Endodermal cell (in vitro differentiated cells): ENCODE measurements around the gene CIAO2B. TPM values are rescaled to one million over a fixed set of nuclear protein-coding genes. Genes with fewer than 3 reads are reported as not detected.

Experiments
- DNase-seq: peaks from one replicate; pipeline ENCODE4 v3.0.0-alpha.2; 2017
- H3K27ac ChIP-seq: 2 replicates; pipeline ENCODE4 v1.5.1; 2013; ENCODE audit warnings: mild to moderate bottlenecking, low read depth, low read length, moderate library complexity
- H3K27me3 ChIP-seq: 2 replicates; pipeline ENCODE4 v1.6.1; 2013; ENCODE audit warnings: mild to moderate bottlenecking, low read length, moderate library complexity; ENCODE audit not compliant: insufficient read depth, control insufficient read depth, poor library complexity, severe bottlenecking
- H3K36me3 ChIP-seq: 2 replicates; pipeline ENCODE4 v1.7.0; 2013; ENCODE audit warnings: mild to moderate bottlenecking, low read length, moderate library complexity; ENCODE audit not compliant: control insufficient read depth, insufficient read depth
- H3K4me1 ChIP-seq: one replicate; pipeline ENCODE4 v1.7.0; 2013; ENCODE audit warnings: low read length; ENCODE audit not compliant: control insufficient read depth, insufficient read depth
- H3K4me3 ChIP-seq: 2 replicates; pipeline ENCODE4 v1.5.1; 2013; ENCODE audit warnings: mild to moderate bottlenecking, low read length, moderate library complexity
- H3K9ac ChIP-seq: 2 replicates; pipeline ENCODE4 v1.6.1; 2013; ENCODE audit warnings: mild to moderate bottlenecking, low read length, moderate library complexity; ENCODE audit not compliant: poor library complexity, severe bottlenecking; ENCODE audit errors: extremely low read depth
- H3K9me3 ChIP-seq: 2 replicates; pipeline ENCODE4 v1.6.1; 2013; ENCODE audit warnings: mild to moderate bottlenecking, low read length, moderate library complexity; ENCODE audit not compliant: control insufficient read depth
- H3K27ac Mint-ChIP-seq: 2 replicates; pipeline ENCODE4 v1.8.0; 2020; ENCODE audit warnings: mixed read lengths
- H3K27me3 Mint-ChIP-seq: 2 replicates; pipeline ENCODE4 v1.8.0; 2021; ENCODE audit warnings: mild to moderate bottlenecking, mixed read lengths; ENCODE audit not compliant: insufficient read depth
- H3K36me3 Mint-ChIP-seq: 2 replicates; pipeline ENCODE4 v1.8.0; 2020; ENCODE audit warnings: low read depth, mixed read lengths
- H3K4me1 Mint-ChIP-seq: 2 replicates; pipeline ENCODE4 v1.8.0; 2020; ENCODE audit warnings: mixed read lengths
- H3K4me3 Mint-ChIP-seq: 2 replicates; pipeline ENCODE4 v1.8.0; 2020; ENCODE audit warnings: mild to moderate bottlenecking, moderate library complexity, mixed read lengths
- H3K9me3 Mint-ChIP-seq: 2 replicates; pipeline ENCODE4 v1.8.0; 2020; ENCODE audit warnings: mild to moderate bottlenecking, mixed read lengths
- WGBS, 2 experiments: methylation state at CpG; one replicate each; pipeline versions ENCODE4 v1.1.5 to v1.1.7; 2013; ENCODE audit warnings: missing lambda C conversion rate in 2 of 2, mixed read lengths in 1 of 2; ENCODE audit not compliant: insufficient coverage in 1 of 2, insufficient read length in 1 of 2; 5-methylcytosine and 5-hydroxymethylcytosine counted together
- total RNA-seq, 2 donors: library from RNA; stranded (reverse); fragmentation: NEBNext Ultra II Directional in 1 of 2; extraction: Animal tissue kit (Norgen Biotek cat#: 25700) in 1 of 2; gene quantifications; 2 replicates in 1 of 2; 3 replicates in 1 of 2; pipeline ENCODE4 v1.2.1, GENCODE V29; 2021
- TF ChIP-seq, protein P1 (sequence below): fragments of 200-600 bp; sonication (generic); conservative IDR thresholded peaks from 2 replicates; pipeline ENCODE4 v1.5.0; 2021; ENCODE audit warnings: antibody characterized with exemption, mild to moderate bottlenecking

CIAO2B gene
- total RNA-seq, 2 donors from 2014 or later, result 70.2 to 87.7 TPM

DNA sequence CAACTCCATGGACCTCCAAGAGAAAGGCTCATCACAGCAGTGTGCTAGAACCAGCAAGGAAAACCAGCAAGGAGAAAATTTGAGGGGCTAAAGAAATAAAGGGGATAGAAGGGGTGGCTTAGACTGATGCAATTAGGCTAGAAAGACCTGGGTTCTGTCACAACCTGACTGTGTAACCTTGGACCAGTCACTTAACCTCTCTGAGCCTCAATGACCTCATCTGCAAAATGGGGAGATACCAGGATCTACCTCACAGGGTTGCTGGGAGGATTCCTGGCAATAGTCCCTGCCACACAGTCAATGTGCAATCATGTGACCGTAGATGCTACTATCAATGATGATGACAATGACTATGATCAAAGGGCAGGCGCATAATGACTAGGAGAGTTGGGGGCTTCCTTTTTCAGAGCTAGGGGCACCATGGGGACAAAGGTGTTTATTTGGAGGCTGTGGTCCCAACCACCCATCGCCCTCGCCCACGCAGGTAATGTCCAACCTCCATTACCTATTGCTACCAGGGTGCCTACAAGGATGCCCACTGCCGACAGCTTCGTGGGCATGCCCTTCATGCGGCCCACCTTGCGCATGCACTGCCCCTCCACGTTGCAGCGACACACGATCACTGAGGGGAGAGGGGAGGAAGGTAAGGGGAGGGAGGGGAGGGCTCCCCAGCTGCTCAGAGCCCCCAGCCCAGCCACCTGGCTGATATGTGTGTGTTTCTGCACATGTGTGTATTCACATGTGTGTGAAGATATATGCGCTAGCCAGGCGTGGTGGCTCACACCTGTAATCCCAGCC is 25.2 kb downstream of the CIAO2B start:
- Histone ChIP-seq H3K4me1 (no peaks in the 10 kb centered on the region), H3K9ac (no peak overlapping the region), H3K27me3 (peaks cover 17% of the 10 kb centered on the region), H3K9me3 (no peaks in the 10 kb centered on the region), H3K4me3 (no peak overlapping the region), H3K36me3 (no peaks in the 10 kb centered on the region), H3K27ac (no peak overlapping the region)
- no peaks in the 10 kb centered on the region for H3K9me3 Mint-ChIP-seq
- no peaks in the 10 kb centered on the region for H3K36me3 Mint-ChIP-seq
- TF ChIP-seq, protein P1, sequence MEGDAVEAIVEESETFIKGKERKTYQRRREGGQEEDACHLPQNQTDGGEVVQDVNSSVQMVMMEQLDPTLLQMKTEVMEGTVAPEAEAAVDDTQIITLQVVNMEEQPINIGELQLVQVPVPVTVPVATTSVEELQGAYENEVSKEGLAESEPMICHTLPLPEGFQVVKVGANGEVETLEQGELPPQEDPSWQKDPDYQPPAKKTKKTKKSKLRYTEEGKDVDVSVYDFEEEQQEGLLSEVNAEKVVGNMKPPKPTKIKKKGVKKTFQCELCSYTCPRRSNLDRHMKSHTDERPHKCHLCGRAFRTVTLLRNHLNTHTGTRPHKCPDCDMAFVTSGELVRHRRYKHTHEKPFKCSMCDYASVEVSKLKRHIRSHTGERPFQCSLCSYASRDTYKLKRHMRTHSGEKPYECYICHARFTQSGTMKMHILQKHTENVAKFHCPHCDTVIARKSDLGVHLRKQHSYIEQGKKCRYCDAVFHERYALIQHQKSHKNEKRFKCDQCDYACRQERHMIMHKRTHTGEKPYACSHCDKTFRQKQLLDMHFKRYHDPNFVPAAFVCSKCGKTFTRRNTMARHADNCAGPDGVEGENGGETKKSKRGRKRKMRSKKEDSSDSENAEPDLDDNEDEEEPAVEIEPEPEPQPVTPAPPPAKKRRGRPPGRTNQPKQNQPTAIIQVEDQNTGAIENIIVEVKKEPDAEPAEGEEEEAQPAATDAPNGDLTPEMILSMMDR, result no peak
- peaks cover 30% of the 10 kb centered on the region for H3K27me3 Mint-ChIP-seq
- WGBS, 2 experiments, result 90 to 93% methylated on average over 6 to 14 of the region's 14 CpGs
- H3K27ac Mint-ChIP-seq, result no peak overlapping the region
- no peaks in the 10 kb centered on the region for H3K4me1 Mint-ChIP-seq
- no peak for DNase-seq
- H3K4me3 Mint-ChIP-seq, result no peak overlapping the region

DNA sequence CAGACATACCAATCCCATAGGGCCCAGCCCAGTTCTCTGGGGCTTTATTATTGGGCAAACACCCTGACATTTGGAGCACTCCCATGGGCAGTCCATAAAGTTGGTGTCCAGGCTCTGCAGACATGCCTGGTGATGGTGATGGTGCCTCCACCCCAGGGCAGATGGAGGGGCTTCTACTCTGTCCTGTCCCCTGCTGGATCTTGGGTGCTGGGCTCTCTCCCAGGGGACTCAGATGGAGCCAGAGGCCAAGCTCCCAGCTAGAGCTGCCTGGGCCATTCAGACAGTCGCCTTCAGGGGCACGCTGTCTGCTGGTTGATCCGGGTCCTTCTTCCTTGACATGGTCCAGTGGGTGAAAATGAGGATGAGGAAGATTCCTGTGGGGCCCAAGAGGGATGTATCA is 26.1 kb downstream of the CIAO2B start:
- Mint-ChIP-seq H3K36me3 (no peaks in the 10 kb centered on the region), H3K4me3 (no peak overlapping the region), H3K27me3 (peaks cover 27% of the 10 kb centered on the region), H3K9me3 (no peaks in the 10 kb centered on the region), H3K27ac (no peak overlapping the region), H3K4me1 (no peaks in the 10 kb centered on the region)
- peaks cover 17% of the 10 kb centered on the region for H3K27me3 ChIP-seq
- DNase-seq, result no peak
- no peaks in the 10 kb centered on the region for H3K4me1 ChIP-seq
- H3K9ac ChIP-seq, result no peak overlapping the region
- no peaks in the 10 kb centered on the region for H3K9me3 ChIP-seq
- no peak overlapping the region for H3K4me3 ChIP-seq
- no peak overlapping the region for H3K27ac ChIP-seq
- H3K36me3 ChIP-seq, result no peaks in the 10 kb centered on the region
- WGBS, 2 experiments, result 79% methylated on average over 3 of the region's 3 CpGs; no CpG with 5 or more reads in 1 of the 2 experiments
- TF ChIP-seq, protein P1, result no peak

DNA sequence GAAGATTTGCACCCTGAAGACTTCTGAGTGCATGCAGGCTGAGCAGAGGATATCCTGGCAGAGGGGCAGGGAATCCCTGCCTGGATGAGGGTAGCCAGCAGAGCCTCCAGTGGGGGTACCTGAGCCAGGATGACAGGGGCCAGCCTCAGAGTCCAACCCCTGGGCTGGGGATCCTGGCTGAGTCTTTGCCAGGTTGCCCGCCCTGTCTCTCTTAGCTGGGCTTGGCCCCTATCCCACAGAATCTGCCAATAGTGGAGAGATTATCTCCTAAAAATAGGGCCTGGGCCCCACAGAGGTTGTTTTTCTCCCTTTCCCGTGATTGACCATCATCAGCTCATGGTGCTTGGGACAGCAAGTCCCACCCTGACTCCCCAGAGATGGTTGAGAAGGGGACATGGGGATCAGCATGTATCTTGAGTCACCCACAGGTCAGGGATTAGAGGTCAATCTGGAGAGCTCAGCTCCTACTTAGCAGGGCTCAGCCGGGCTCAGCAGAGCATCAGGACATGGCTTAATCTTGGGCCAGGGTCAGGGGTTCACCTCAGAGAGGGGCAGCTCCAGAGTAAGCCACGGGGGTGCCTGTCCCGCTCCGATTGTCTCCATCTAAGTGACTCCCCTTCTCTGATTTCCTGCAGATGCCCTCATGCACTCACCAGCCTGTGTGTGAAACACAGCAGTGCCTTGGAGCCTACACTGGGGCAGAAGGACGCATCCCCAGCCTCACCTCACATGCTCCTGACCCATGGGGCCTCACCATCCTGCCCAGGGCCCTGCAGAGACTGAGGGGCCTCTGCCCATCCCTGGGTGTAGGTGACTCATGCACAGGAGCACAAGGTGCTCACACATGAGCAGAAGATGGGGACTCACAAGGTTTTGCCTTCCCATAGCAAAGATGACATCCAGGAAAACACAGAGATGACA is 27.0 kb downstream of the CIAO2B start:
- 87 to 94% methylated on average over 4 to 7 of the region's 7 CpGs for WGBS, 2 experiments
- Mint-ChIP-seq H3K27me3 (peaks cover 27% of the 10 kb centered on the region), H3K9me3 (no peaks in the 10 kb centered on the region), H3K4me3 (no peak overlapping the region), H3K4me1 (no peaks in the 10 kb centered on the region), H3K27ac (no peak overlapping the region), H3K36me3 (no peaks in the 10 kb centered on the region)
- H3K9me3 ChIP-seq, result no peaks in the 10 kb centered on the region
- H3K27me3 ChIP-seq, result peaks cover 17% of the 10 kb centered on the region
- TF ChIP-seq, protein P1, result no peak
- no peak overlapping the region for H3K4me3 ChIP-seq
- no peak for DNase-seq
- H3K27ac ChIP-seq, result no peak overlapping the region
- H3K36me3 ChIP-seq, result no peaks in the 10 kb centered on the region
- H3K9ac ChIP-seq, result no peak overlapping the region
- H3K4me1 ChIP-seq, result no peaks in the 10 kb centered on the region
